Suprapubic skin (tissue), 4 donors: ENCODE data around the gene MICALL2. TPM values are rescaled to one million over a fixed set of nuclear protein-coding genes. Genes with fewer than 3 reads are reported as not detected.

Source experiments
- DNase-seq, 2 donors: peaks; one replicate each; pipeline ENCODE4 v3.0.0-alpha.2; 2019; ENCODE audit warnings: low spot score in 2 of 2
- H3K27ac ChIP-seq: fragments of 200-600 bp; sonication (generic); one replicate; pipeline ENCODE4 v1.5.1; 2019
- H3K27me3 ChIP-seq: fragments of 200-600 bp; sonication (generic); one replicate; pipeline ENCODE4 v1.5.1; 2019
- H3K36me3 ChIP-seq: fragments of 200-600 bp; sonication (generic); one replicate; pipeline ENCODE4 v1.5.1; 2019
- H3K4me1 ChIP-seq: fragments of 200-600 bp; sonication (generic); one replicate; pipeline ENCODE4 v1.5.1; 2019
- H3K4me3 ChIP-seq: fragments of 200-600 bp; sonication (generic); one replicate; pipeline ENCODE4 v1.5.1; 2019; ENCODE audit warnings: mild to moderate bottlenecking
- H3K9me3 ChIP-seq: fragments of 200-600 bp; sonication (generic); one replicate; pipeline ENCODE4 v1.5.1; 2019
- CTCF ChIP-seq, 2 donors: fragments of 200-600 bp in 1 of 2; fragments of 450-650 bp in 1 of 2; sonication (generic) in 1 of 2; IDR thresholded peaks; one replicate each; pipeline ENCODE4 v1.5.1; 2016 to 2019; ENCODE audit warnings: antibody characterized with exemption in 2 of 2, mild to moderate bottlenecking in 1 of 2, moderate library complexity in 1 of 2
- EP300 ChIP-seq: sonication (generic); formaldehyde crosslinking; IDR thresholded peaks from one replicate; pipeline ENCODE4 v1.6.1; 2017; ENCODE audit warnings: antibody characterized with exemption
- POLR2A ChIP-seq, 2 donors: fragments of 450-650 bp; IDR thresholded peaks; one replicate each; pipeline ENCODE4 v1.6.1; 2017; ENCODE audit warnings: antibody characterized with exemption in 2 of 2, mild to moderate bottlenecking in 2 of 2, moderate library complexity in 2 of 2
- POLR2AphosphoS5 ChIP-seq, 3 donors: sonication (generic); formaldehyde crosslinking; IDR thresholded peaks; one replicate each; pipeline ENCODE4 v1.6.1; 2017; ENCODE audit warnings: antibody characterized with exemption in 3 of 3
- WGBS: methylation state at CpG from one replicate; pipeline ENCODE4 v1.1.5; 2018; 5-methylcytosine and 5-hydroxymethylcytosine counted together
- total RNA-seq, 4 donors: library from RNA; depleted of rRNA; stranded (reverse); fragments of >200 nt; gene quantifications; one replicate each; pipeline ENCODE4 v1.1.0, GENCODE V29; 2016

Gene MICALL2
- total RNA-seq, 4 donors from 2014 or later: 15.7 to 23.5 (median 16.9) TPM

GRCh38 chr7:1492221-1492620 is 33.0 kb upstream of the MICALL2 start:
- WGBS: 95% methylated on average over 10 of the region's 10 CpGs
- peaks cover 100% of the 10 kb centered on the region for H3K36me3 ChIP-seq
- no peaks in the 10 kb centered on the region for H3K9me3 ChIP-seq
- no peak for DNase-seq
- H3K4me3 ChIP-seq: no peak overlapping the region
- no peaks in the 10 kb centered on the region for H3K4me1 ChIP-seq
- H3K27ac ChIP-seq: no peak overlapping the region
- H3K27me3 ChIP-seq: no peaks in the 10 kb centered on the region
- TF ChIP-seq EP300 (no peak), POLR2A (IDR thresholded peaks at IDR 0.05) (no peak), CTCF (IDR thresholded peaks at IDR 0.05) (no peak), POLR2AphosphoS5 (IDR thresholded peaks at IDR 0.05) (no peak)

DNA sequence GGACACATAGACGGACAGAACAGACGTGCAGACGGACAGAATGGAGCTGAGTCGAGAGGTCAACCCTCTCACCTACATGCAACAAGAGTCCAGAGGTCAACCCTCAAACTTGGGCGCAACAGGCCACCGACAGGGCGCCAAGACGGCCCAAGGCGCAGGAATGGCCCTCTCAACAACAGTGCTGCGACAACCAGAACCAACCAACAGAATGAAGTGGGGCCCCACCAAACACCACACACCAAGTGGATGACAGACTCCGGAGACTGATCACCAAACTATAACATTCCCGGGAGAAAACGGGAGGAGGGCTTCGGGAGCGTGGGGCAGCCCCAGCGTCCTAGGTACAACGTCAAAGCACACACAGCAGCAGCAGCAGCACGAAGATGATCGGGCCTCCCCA is 31.6 kb upstream of the MICALL2 start:
- no peaks in the 10 kb centered on the region for H3K4me1 ChIP-seq
- H3K27me3 ChIP-seq: no peaks in the 10 kb centered on the region
- H3K27ac ChIP-seq: no peak overlapping the region
- H3K36me3 ChIP-seq: peaks cover 99% of the 10 kb centered on the region
- 92% methylated on average over 19 of the region's 19 CpGs for WGBS
- H3K9me3 ChIP-seq: no peaks in the 10 kb centered on the region
- H3K4me3 ChIP-seq: no peak overlapping the region
- no peak for DNase-seq
- no peak for TF ChIP-seq EP300
- TF ChIP-seq POLR2AphosphoS5 (IDR thresholded peaks at IDR 0.05): no peak
- no peak for TF ChIP-seq POLR2A (IDR thresholded peaks at IDR 0.05)
- TF ChIP-seq CTCF (IDR thresholded peaks at IDR 0.05): no peak

GRCh38 chr7:1489336-1489735 is 30.1 kb upstream of the MICALL2 start:
- H3K4me1 ChIP-seq: no peaks in the 10 kb centered on the region
- no CpG with 5 or more reads among the region's 18 CpGs for WGBS
- H3K36me3 ChIP-seq: peaks cover 99% of the 10 kb centered on the region
- TF ChIP-seq EP300 (no peak), CTCF (IDR thresholded peaks at IDR 0.05) (no peak), POLR2A (IDR thresholded peaks at IDR 0.05) (no peak), POLR2AphosphoS5 (IDR thresholded peaks at IDR 0.05) (no peak)
- no peak overlapping the region for H3K27ac ChIP-seq
- no peak for DNase-seq
- no peak overlapping the region for H3K4me3 ChIP-seq
- H3K9me3 ChIP-seq: no peaks in the 10 kb centered on the region
- no peaks in the 10 kb centered on the region for H3K27me3 ChIP-seq

- Histone ChIP-seq H3K4me3 (no peak overlapping the region), H3K4me1 (no peaks in the 10 kb centered on the region)
Observed at GRCh38 chr7:1488016-1488415, 28.7 kb upstream of the MICALL2 start.

DNA sequence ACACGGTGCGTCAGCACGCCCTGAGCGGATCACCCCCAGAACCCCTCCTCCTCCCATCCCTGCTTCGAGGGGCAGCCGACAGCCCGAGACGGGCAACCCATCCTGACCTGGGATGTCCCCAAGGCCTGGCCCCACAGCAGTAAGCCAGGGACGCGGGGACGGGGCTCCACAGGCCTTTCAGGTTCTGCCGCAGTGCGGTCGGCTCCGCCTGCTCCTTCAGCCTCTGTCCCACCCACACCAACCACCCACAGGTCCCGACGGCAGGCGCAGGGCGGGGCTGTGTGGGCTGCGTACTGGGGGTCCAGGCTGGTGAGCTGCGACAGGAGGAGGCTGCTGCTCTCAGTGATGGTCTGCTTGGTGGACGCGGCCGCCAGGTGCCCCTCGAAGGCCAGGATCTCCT is 28.2 kb upstream of the MICALL2 start:
- no peaks in the 10 kb centered on the region for H3K27me3 ChIP-seq
- H3K4me3 ChIP-seq: no peak overlapping the region
- no peaks in the 10 kb centered on the region for H3K9me3 ChIP-seq
- DNase-seq: no peak
- H3K36me3 ChIP-seq: peaks cover 99% of the 10 kb centered on the region
- 77% methylated on average over 8 of the region's 25 CpGs for WGBS
- H3K27ac ChIP-seq: no peak overlapping the region
- no peak for TF ChIP-seq EP300
- TF ChIP-seq CTCF (IDR thresholded peaks at IDR 0.05): no peak
- TF ChIP-seq POLR2A (IDR thresholded peaks at IDR 0.05): no peak
- TF ChIP-seq POLR2AphosphoS5 (IDR thresholded peaks at IDR 0.05): no peak
- no peaks in the 10 kb centered on the region for H3K4me1 ChIP-seq

More at GRCh38 chr7:1488016-1488415, 28.7 kb upstream of the MICALL2 start:
- H3K27me3 ChIP-seq: no peaks in the 10 kb centered on the region
- TF ChIP-seq POLR2AphosphoS5 (IDR thresholded peaks at IDR 0.05) (no peak), EP300 (no peak), POLR2A (IDR thresholded peaks at IDR 0.05) (no peak), CTCF (IDR thresholded peaks at IDR 0.05) (no peak)
- WGBS: 80% methylated on average over 18 of the region's 20 CpGs
- DNase-seq: no peak
- no peak overlapping the region for H3K27ac ChIP-seq
- H3K9me3 ChIP-seq: no peaks in the 10 kb centered on the region
- peaks cover 99% of the 10 kb centered on the region for H3K36me3 ChIP-seq
